NCI-H1417 treated with DMSO at 0.1 percent for 48 hours (cell line): Measurements from ENCODE around the gene KAT14.
"Not testable (repeated sequence)": the region's sequence is repeated elsewhere in the genome, so short reads cannot be mapped to it uniquely, and the experiment has no call there.

ENCODE experiments used
- DNase-seq: peaks from one replicate; lab custom pipeline; 2025; lab: John Stamatoyannopoulos, UW

Gene KAT14, protein sequence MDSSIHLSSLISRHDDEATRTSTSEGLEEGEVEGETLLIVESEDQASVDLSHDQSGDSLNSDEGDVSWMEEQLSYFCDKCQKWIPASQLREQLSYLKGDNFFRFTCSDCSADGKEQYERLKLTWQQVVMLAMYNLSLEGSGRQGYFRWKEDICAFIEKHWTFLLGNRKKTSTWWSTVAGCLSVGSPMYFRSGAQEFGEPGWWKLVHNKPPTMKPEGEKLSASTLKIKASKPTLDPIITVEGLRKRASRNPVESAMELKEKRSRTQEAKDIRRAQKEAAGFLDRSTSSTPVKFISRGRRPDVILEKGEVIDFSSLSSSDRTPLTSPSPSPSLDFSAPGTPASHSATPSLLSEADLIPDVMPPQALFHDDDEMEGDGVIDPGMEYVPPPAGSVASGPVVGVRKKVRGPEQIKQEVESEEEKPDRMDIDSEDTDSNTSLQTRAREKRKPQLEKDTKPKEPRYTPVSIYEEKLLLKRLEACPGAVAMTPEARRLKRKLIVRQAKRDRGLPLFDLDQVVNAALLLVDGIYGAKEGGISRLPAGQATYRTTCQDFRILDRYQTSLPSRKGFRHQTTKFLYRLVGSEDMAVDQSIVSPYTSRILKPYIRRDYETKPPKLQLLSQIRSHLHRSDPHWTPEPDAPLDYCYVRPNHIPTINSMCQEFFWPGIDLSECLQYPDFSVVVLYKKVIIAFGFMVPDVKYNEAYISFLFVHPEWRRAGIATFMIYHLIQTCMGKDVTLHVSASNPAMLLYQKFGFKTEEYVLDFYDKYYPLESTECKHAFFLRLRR

DNA sequence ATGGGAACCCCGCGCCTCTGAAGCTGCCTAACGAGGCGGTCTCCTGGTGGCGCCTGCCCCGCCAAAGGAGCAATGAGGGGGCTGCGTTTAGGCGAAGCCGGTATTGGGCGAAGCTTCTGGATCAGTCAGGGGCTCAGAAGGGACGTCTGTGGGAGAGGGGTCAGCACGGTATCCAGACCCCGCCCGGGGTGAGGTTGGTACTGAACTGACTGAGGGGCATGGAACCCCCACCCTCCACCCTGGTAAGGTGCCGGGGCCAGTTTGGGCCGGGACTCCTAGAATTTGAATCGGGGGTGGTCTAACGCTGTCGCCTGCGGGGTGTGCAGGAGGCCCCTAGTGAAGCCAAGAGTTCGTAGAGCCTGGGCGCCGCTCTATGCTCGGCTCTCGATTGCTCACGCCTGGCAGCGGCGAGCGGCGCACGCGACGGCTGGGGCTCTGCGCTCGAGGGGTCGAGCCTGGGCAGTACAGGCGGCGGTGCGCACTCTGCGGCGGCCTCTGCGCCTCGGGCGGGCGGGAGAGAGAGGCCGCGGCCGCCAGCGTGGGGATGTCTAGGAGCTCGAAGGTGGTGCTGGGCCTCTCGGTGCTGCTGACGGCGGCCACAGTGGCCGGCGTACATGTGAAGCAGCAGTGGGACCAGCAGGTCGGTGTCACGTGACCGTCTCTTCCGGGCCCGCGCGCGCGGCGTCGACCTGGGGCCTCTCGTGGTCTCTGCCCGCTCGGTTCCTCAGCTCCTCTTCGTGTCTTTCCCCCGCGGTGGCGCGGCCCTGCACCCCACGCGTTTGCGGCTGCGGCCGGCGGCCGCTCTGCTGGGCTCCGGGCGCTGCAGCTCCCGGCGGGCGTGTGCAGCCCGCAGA lies at the start of gene KAT14, which contains the start of gene PET117:
Gene KAT14, plus strand, starts transcription at position 452 of the 854 bp plus-strand sequence. CDS start 4,798 bp downstream, outside the sequence.
Gene PET117, plus strand, starts transcription at position 452 of the 854 bp plus-strand sequence. Its CDS starts 93 bp downstream, at position 545.
- DNase-seq = peak; percentile 64

DNA sequence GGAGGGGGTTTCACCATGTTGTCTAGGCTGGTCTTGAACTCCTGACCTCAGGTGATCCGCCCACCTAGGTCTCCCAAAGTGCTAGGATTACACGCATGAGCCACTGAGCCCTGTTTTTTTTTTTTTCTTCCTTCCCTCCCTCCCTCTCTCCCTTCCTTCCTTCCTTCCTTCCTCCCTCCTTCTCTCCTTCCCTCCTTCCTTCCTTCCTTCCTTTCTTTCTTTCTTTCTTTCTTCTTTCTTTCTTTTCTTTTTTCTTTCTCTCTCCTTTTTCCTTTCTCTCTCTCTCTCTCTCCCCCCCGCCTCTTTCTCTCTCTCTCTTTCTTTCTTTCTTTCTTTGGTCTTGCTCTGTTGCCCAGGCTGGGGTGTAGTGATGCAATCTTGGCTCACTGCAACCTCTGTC lies 49.4 kb upstream of the KAT14 start:
- not testable (repeated sequence) for DNase-seq

DNA sequence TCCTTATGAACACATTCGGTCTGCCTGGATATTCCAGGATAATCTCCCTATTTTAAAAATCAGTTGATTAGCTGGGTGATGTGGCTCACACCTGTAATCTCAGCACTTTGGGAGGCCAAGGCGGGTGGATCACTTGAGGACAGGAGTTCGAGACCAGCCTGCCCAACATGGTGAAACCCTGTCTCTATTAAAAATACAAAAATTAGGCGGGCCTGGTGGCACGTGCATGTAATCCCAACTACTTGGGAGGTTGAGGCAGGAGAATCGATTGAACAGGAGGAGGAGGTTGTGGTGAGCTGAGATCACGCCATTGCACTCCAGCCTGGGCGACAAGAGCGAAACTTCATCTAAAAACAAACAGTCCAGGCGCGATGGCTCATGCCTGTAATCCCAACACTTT lies 48.8 kb upstream of the KAT14 start:
- DNase-seq = not testable (repeated sequence)

DNA sequence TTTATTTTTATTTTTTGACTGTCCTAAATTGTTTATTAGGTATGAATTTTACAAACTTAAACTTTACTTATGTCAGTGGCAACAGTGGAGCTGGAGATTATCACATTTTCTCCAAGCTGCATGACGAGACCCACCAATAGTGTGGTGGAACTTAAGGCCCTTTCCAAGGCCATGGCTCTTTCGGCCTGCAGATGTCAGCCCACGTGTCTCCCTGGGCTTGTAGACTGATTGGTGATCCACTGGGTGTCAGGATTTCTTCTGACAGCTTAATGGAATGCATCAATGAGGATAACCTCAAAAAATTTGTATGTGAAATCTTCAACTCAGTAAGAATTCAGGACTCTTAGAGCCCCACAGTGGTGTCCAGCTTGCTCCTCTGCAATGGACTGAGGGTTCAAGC lies 47.6 kb upstream of the KAT14 start:
- DNase-seq = no peak

DNA sequence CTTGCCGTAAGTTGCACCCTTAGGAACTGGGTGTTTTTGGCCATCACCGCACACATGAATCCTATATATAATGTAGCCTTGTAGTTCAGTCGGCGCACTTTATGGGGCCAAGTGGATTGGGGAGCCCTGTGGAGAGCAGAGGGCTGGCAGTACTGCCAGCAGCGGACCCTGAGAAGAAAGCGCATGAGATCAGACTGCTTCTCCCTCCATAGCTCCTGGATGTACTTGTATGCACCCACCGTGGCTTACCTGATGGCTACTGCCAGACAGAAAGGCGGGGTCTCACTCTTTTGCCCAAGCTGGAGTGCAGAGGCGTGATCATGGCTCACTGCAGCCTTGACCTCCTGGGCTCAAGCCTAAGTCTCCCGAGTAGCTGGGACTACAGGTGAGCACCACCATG lies 47.2 kb upstream of the KAT14 start:
- DNase-seq = no peak

DNA sequence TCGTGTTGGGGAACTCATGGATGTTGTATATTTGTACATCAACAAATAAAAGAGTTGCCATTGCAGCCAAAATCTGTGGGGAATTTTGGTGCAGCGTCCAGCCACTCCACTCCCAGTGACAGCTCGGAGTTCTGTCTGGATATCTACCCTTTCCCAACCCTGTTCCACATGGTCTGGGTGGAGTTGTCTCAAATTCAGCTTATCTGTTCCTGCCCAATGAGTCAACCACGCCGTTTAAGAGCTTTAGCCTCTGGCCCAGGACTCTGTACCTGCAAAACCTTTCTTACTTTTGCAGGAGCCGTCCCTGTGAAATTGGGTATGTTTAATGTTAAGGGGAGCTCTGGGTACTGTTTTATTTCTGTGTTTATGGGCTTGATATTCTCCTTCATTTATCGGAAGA lies 46.0 kb upstream of the KAT14 start:
- DNase-seq = no peak

DNA sequence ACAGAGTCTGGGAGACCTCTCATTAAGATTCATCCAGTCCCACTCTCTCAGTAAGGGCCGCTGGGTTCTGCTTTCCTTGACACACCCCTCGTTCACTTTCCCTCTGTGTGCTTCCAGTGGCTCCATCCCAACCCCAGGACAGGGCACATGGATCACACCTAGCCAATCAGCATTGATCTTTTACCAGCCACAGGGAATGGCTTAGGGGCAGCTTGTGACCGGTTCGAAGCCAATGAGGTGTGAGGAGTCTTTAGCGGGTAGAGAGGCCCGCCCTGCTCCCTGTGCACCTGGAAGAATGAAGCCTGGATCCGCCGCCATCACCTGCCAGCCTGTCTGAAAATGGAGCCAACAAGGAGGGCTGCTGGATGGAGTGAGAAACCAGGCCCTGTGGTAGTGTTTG lies 44.8 kb upstream of the KAT14 start:
- no peak for DNase-seq

DNA sequence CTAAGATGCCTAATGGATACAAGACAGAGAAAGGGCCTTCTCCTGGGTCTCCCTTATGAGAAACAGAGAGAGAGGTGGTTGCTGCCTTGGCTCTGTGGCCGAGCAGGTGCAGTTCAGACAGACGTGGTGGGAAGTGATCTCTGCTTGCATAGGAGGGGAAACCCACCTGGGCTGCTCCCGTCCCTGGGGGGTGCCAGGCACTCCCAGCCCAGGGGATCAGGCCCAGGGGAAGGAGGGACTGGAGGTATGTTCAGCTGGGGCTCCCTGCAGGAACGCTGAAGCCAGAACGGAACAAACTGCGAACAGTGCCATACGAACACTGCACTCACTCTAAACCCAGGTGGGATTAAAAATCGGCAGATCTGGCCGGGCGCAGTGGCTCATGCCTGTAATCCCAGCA lies 44.3 kb upstream of the KAT14 start:
- no peak for DNase-seq

DNA sequence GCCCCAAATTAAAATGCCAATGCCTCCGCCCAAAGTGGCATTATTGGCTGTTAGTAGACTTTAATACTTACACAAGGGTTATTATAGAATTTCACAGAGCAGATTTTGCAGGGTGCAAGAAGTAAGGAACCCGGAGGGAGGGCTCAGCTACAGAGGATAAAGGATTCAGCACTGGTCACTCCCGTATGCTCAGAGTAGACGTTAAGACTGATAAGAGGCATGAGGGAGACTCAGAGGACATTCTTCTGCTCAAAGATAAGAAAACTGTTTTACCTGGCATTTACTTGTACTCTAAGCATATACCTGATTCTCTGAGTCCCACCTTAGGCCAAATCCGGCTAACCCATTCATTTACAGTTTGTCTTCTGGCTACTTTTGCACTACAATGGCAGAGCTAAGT lies 43.5 kb upstream of the KAT14 start:
- DNase-seq = no peak

DNA sequence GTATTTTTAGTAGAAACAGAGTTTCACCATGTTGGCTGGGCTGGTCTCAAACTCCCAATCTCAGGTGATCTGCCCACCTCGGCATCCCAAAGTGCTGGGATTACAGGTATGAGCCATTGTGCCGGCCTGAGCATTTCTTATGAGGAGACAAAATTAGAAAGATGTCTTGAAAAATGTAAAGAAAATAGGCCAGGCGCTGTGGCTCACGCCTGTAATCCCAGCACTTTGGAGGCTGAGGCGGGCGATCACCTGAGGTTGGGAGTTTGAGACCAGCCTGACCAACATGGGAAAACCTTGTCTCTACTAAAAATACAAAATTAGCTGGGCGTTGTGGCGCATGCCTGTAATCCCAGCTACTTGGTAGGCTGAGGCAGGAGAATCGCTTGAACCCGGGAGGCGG lies 37.1 kb upstream of the KAT14 start:
- DNase-seq = not testable (repeated sequence)

DNA sequence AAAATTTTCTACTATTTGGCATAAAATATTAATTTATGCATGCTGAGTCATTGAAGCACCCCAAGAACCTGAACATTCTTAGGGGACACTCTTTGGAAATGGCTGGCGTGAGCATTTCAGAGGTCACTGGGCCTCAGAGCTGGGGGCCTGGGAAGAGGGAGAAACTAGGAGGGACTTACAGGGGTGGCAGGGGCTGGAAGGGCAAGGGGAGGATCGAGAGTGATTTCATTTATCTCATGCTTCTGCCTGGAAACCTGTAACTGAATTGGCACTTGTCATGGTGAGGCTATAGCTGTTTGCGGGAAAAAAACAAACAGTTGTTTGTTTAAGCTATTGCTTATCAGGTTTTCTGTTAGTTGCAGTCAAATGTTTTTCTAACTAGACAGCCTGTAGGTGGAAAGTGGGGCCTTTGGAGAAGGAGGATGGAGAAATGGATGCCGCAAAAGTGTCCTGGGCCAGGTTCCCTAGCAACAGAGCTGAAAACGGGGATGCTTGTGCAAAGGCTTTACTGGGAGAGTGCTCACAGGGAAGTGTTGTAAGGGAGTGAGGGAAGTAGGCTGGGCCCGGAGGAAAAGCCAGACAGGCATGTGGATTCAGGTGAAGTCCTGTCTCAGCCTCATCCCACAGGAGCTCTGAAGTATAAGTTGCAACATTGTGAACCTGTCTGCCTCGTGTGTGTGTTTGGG lies 36.4 kb upstream of the KAT14 start:
- DNase-seq = no peak

DNA sequence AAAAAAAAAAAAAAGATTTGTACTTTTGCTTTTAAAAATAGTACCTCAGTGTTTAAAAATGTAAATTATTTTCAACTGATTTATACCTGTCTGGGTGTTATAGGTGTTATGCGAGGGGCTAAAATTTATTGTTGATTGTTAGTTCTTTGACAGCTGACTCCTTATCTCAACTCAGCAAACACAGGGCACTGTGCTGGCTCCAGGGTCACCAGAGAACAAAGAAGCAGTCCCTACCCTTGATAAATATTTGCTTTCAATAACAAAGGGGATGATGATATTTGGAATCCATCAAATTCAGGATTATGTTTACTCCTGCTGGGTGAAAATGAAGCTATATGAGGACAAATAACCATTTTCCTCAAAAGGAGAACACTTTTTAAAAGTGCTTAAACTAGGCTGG lies 34.2 kb upstream of the KAT14 start:
- peak; percentile 63 for DNase-seq

DNA sequence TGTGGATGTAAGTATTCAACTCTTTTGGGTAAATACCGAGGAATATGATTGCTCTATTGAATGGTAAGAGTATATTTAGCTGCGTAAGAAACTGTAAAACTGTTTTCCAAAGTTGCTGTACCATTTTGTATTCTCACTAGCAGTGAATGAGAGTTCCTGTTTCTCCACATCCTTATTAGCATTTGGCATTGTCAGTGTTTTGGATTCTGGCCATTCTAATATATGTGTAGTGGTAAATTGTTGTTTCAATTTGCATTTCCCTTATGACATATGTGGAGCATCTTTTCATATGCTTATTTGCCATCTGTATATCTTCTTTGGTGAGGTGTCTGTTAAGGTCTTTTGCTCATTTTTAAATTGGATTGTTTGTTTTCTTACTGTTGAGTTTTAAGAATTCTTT lies 29.3 kb upstream of the KAT14 start:
- no peak for DNase-seq

DNA sequence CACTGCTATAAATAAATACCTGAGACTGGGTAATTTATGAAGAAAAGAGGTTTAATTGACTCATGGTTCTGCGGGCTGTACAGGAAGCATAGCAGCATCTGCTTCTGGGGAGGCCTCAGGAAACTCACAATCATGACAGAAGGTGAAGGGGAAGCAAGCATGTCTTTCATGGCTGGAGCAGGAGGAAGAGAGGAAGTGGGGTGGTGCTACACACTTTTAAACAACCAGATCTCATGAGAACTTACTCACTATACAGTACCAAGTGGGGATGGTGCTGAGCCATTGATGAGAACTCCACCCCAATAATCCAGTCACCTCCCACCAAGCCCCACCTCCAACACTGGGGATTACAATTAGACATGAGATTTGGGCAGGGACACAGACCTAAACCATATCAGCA lies 9.1 kb upstream of the KAT14 start:
- not testable (repeated sequence) for DNase-seq

DNA sequence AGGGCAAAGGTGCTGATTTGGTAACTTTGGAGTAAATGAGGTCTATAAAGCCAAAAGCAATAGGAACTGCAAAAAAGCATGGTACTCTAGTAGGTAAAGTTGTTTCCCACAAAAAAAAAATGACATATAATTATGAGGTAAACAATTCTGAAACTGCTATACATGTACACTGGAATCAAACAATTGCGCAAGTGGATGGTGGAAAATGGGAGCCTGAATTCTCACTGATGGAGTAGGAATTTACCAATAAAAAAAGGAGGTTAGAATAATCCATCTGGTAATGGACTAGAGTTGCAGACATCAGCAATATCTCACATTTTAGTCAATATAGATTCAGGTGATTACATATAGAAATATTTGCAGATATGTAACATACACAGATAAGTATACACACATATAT lies 5.0 kb upstream of the KAT14 start:
- DNase-seq = no peak

DNA sequence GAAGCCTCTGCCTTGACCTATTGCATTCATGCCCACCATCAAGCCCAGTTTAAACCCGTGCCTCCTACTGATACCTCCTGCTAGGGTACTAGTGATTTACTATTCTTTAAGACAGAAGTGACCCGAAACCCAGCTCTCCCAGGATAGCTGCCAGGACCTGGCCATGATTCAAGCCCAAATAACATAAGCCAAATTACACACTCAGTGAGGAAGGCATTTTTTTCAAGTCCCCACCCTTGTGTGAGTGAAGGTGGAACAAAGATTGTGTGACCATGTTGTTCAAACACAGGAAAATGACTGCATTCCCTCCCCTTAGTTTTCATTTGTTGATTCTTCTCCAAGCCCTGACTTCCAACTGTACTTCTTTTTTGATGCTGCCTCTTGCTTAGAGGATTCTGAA lies 3.7 kb upstream of the KAT14 start:
- DNase-seq = no peak

DNA sequence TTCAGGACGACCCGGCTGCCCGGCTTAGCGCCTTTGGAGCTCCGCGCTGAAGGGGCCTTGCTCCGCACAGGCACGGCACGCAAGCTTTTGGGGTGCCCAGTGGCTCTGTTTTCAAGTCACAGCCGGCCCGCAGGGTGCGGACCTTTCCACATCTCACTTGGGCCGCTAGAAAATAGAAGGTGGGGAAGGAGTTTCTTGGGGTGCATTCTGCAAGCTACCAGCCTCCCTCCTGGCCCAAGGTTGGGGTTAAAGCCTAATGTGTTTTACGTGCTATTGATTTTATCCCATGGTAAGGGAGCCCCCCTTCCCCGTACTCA lies 561 bp downstream of the KAT14 start:
- DNase-seq = no peak

DNA sequence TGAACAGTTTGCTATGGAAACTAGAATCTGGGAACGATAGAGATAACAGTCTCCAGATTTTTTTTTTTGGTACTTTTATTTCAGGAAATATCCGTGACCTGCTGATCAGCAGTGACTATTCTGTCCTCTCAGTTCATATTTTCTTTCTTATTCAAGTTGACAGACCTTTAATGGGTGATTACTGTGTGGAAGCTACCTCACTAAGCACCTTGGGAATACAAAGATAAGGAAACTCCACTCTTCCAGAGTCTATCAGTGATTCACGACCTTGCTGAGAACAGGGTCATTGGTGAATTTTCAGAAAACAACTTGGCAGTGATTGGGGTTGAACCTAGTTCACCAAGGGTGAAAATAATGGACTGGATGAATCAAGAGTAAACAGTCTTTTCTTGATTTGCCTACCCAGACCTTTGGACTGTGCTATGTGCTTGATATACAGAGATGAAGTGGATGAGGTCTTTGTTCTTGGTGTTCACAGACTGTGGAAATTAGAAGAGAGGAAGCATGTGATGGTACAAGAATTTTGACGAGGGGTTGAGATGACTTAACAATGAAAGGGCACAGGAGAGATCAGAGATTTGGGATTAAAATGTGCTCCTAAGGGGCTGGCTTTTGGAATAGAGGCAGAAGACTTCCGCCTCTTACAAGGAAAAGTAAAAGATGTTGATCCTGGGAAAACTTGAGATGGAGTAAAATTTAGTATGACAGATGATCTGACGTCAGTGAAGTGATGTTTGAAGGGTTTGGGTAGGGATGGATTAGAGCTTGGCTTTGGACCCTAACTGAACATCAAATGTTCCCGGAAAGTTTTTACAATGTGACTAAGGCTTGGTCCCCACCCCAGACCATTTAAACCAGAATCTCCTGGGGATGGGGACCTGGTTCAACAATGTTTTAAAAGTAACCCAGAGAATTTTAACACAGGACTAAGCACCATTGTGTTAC lies 1.2 kb downstream of the KAT14 start:
- no peak for DNase-seq

DNA sequence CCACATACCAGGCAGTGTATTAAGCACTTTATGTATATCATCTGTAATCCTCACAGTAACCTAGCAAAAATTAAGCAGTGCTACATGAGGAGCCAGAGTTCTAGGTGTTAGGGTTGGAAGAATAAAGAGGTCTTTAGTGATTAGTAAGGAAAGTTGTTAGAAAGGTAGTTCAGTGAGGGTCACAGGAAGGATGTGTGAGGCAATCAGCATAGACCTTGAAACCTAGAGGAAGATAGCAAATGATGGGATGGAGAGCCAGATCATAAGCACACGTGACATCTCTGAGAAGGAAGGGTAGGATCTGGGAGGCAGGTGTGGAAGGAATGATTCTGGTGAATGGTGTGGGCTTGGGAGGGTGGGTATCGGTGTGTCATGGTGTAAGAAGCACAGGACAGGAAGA lies 2.2 kb downstream of the KAT14 start:
- DNase-seq = no peak

DNA sequence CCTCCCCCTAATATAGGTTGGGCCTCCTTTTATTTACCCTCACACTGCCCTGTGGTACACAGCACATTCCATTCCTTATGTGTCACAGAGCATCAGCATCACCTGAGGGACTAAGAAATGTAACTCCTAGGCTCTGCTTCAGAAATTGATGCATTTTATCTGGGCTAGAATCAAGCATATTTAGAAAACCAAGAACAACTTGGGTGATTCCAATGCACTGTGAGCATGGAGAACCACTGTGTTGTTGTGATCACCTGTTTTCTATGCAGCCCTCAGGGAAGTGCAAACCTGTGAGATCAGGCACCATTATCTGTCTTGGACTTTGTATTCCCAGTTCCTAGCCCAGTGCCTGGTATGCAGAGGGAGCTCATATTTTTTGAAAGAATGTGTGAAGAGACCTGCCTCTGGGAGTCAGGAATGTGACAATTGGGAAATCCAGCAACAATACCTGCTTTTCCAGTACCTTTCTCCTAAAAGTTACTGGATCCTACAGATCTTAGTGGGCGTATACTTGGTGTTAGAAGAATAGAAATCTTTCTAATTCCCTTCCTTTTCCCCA lies 7.0 kb downstream of the KAT14 start:
- DNase-seq = no peak
